Medulla oblongata (tissue), 1 donor: ENCODE measurements around the gene MAGEB5.
"Not testable (repeated sequence)": the region's sequence is repeated elsewhere in the genome, so short reads cannot be mapped to it uniquely, and the experiment has no call there.

Source experiments
- DNase-seq: peaks from one replicate; pipeline ENCODE4 v3.0.0-alpha.2; 2015; ENCODE audit errors: extremely low spot score

The MAGEB5 gene, protein sequence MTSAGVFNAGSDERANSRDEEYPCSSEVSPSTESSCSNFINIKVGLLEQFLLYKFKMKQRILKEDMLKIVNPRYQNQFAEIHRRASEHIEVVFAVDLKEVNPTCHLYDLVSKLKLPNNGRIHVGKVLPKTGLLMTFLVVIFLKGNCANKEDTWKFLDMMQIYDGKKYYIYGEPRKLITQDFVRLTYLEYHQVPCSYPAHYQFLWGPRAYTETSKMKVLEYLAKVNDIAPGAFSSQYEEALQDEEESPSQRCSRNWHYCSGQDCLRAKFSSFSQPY

GRCh38 chrX:26215869-26216268 lies at the start of gene MAGEB5:
MAGEB5 (plus strand) TSS chrX:26216169; CDS start chrX:26217302, 1,133 bp downstream.
- DNase-seq: no peak

DNA sequence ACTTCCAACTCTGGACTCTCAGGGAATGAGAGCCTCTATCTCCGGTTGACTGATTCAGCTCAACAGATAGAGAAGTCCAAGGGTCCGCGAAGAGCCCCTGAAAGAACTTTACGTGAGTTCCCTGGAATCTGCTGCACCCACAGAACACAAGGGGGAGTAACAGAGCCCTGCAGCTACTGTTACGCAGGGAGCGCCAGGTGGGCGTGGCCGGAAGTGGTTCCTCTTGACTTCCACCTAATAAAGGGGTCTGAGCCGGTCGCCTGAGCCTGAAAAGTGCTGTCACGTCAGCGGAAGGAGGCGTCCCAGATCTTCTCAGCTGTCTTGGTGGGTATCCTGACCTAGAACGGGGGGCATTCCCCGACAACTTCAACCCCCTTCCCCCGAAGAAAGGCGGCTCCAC lies 23.8 kb upstream of the MAGEB5 start, which contains the start of gene MAGEB6:
TSS of gene MAGEB6 (plus strand) at position 237 of the 400 bp plus-strand sequence. CDS start 1,407 bp downstream, outside the sequence.
- DNase-seq: no peak

- no peak for DNase-seq
Measured at GRCh38 chrX:26203561-26203960, 12.4 kb upstream of the MAGEB5 start.

GRCh38 chrX:26204717-26205116 lies 11.3 kb upstream of the MAGEB5 start:
- DNase-seq: not testable (repeated sequence)

DNA sequence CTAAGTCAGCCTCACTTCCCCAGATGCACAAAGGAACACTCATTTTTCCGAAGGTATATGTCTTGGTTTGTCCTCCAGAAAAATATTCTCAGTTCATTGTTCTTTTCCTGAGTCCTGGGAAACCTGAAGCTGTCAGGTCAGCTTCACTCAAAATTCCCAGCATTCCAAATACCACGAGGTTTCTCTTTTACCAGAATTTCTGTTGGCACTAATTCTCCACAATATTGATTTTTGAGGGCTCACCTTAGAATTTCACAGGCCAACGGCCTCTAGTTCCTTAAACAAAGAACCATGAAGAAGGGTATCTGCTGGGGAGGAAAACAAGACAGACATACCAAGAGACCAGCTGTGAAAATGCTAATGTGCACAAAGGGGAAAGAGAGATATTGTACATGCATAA lies 8.0 kb upstream of the MAGEB5 start:
- DNase-seq: no peak

GRCh38 chrX:26219351-26219750 lies 3.4 kb downstream of the MAGEB5 start:
- no peak for DNase-seq

- DNase-seq: no peak
Measured at GRCh38 chrX:26234177-26234576, 18.2 kb downstream of the MAGEB5 start.

DNA sequence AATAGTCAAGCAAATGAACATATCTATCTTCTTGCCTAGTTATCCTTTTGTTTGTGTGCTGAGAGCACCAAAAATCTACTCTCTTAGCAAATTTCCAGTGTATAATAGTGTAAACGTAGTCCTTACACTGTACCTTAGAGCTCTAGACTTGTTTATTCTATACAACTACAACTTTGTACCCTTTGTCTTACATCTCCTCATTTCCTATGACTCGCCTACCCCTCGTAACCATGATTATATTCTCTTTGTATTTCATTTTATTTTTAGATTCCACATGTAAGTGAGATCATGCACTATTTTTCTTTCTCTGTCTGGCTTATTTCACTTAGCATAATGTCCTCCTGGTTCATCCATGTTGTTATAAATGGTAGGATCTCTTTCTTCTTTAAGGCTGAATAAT lies 37.6 kb downstream of the MAGEB5 start:
- no peak for DNase-seq

- no peak for DNase-seq
Measured at GRCh38 chrX:26254436-26254835, 38.5 kb downstream of the MAGEB5 start.

- DNase-seq: no peak
Measured at GRCh38 chrX:26262121-26262523, 46.2 kb downstream of the MAGEB5 start.
